AG04450 (cell line): Measurements from ENCODE around the gene ALPL. TPM values are rescaled to one million over a fixed set of nuclear protein-coding genes. Genes with fewer than 3 reads are reported as not detected.

Experiments
- CTCF ChIA-PET: fragments of 300-600, 350-600 bp; formaldehyde crosslinking; extraction: SDS; loops from one replicate; lab custom pipeline; 2022; ENCODE audit warnings: antibody characterized with exemption, inconsistent platforms; lab: Charles Lee
- POLR2A ChIA-PET: fragments of 350-600 bp; formaldehyde crosslinking; extraction: SDS; loops from one replicate; lab custom pipeline; 2021; ENCODE audit warnings: antibody characterized with exemption, inconsistent platforms; lab: Yijun Ruan, JAX
- DNase-seq: peaks from one replicate; pipeline ENCODE4 v3.0.0-alpha.2; 2011; ENCODE audit warnings: low read depth, low spot score
- H3K27ac ChIP-seq: one replicate; pipeline ENCODE4 v1.5.1; 2012; ENCODE audit warnings: low read depth, low read length, control low read depth
- H3K27me3 ChIP-seq: one replicate; pipeline ENCODE4 v1.6.0; 2012; ENCODE audit warnings: low read length; ENCODE audit not compliant: control insufficient read depth, insufficient read depth
- H3K4me3 ChIP-seq: 2 replicates; pipeline ENCODE4 v1.5.1; 2011; ENCODE audit warnings: mild to moderate bottlenecking, low read depth, low read length, control low read depth
- H3K9me3 ChIP-seq: 2 replicates; pipeline ENCODE4 v1.5.1; 2012; ENCODE audit warnings: low read length; ENCODE audit not compliant: control insufficient read depth, insufficient read depth
- polyA plus RNA-seq: library from polyadenylated mRNA; depleted of rRNA; stranded (reverse); fragments of >200 nt; gene quantifications from 2 replicates; pipeline ENCODE4 v1.2.3, GENCODE V29; 2011
- TF ChIP-seq, protein P1 (sequence below): IDR thresholded peaks from 2 replicates; pipeline ENCODE4 v1.5.1; 2011; ENCODE audit warnings: low read depth, low read length, control low read depth, inconsistent platforms

The ALPL gene
- polyA plus RNA-seq, 1 experiment, result 1.8 TPM

DNA sequence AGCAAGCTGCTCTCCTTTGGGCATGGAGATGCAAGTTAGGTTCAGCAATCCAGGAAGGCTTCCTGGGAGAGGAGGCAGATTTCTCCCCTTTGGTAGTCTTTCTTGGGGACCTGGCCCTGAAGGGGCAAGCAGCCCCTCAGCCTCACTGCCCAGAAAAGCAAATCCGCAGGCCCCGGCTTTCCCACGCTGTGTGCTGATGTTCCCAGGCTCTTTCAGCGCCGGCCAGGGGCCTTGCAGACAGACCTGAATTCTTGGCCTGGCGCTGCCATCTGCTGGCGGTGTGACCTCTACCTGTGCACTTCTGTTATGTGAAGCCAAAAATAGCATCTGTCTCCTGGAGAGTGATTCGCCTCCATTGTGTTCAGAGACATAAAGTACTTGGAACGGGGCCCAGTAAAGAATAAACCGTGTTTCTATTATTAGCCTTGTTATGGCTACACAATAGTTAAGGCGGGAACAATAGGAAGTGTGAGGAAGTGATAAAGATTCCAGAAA lies 64.8 kb downstream of the ALPL start:
- TF ChIP-seq, protein P1, sequence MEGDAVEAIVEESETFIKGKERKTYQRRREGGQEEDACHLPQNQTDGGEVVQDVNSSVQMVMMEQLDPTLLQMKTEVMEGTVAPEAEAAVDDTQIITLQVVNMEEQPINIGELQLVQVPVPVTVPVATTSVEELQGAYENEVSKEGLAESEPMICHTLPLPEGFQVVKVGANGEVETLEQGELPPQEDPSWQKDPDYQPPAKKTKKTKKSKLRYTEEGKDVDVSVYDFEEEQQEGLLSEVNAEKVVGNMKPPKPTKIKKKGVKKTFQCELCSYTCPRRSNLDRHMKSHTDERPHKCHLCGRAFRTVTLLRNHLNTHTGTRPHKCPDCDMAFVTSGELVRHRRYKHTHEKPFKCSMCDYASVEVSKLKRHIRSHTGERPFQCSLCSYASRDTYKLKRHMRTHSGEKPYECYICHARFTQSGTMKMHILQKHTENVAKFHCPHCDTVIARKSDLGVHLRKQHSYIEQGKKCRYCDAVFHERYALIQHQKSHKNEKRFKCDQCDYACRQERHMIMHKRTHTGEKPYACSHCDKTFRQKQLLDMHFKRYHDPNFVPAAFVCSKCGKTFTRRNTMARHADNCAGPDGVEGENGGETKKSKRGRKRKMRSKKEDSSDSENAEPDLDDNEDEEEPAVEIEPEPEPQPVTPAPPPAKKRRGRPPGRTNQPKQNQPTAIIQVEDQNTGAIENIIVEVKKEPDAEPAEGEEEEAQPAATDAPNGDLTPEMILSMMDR, result peak; percentile 68
- Histone ChIP-seq H3K4me3 (no peak overlapping the region), H3K27me3 (no peaks in the 10 kb centered on the region), H3K27ac (no peak overlapping the region), H3K9me3 (no peaks in the 10 kb centered on the region; the same call in 1 of the 2 replicates)
- ChIA-PET CTCF (interaction anchor here (0.5 to 4.5 kb wide), 4 partner anchors 64 to 204 kb away, joined by 3 to 35 read pairs (median 4); partner anchors contain the start of gene ALPL), POLR2A (no interaction called here)
- no peak for DNase-seq

DNA sequence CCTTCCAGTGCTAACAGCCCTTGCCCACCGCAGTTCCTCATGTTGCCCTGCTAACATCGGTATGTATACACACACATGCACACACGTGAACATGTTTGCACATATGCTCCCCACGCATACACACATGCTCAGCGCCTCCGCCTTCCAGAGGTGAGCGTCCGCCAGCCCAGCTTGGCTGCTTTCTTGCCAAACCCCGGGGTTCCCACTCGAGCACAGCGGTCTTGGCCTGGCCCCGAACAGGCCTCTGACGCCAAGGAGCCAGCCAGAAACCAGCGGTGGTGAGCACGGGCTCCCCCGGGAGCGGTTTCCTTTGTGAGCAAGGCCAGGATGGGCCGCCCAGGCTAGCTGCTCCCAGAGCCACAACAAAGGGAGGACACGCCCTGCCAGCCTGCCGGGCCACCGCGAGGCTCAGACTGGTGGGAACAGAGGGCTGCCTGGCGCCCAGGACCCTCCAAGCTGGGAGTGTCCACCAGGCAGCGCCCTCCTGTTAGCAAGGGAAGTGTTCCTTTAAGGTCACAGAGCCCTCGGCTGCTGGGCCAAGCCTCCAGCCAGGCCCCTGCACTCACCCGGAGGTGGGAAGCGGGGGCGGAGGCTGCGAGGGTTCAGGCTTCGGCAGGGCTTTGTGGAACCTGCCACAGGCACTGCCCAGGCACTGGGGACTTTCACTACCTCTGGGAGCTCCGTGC lies 65.4 kb downstream of the ALPL start:
- CTCF ChIA-PET, result interaction anchor here (0.9 to 4.5 kb wide), 2 partner anchors 33 to 205 kb away, joined by 3 to 35 read pairs; no protein-coding TSS in a partner anchor
- DNase-seq, result no peak
- Histone ChIP-seq H3K4me3 (no peak overlapping the region), H3K27me3 (no peaks in the 10 kb centered on the region), H3K9me3 (no peaks in the 10 kb centered on the region; the same call in 1 of the 2 replicates), H3K27ac (no peak overlapping the region)
- POLR2A ChIA-PET, result no interaction called here
- TF ChIP-seq, protein P1, result 0 out of 2 replicates have a peak, but pooled peaks have one; percentile 14

DNA sequence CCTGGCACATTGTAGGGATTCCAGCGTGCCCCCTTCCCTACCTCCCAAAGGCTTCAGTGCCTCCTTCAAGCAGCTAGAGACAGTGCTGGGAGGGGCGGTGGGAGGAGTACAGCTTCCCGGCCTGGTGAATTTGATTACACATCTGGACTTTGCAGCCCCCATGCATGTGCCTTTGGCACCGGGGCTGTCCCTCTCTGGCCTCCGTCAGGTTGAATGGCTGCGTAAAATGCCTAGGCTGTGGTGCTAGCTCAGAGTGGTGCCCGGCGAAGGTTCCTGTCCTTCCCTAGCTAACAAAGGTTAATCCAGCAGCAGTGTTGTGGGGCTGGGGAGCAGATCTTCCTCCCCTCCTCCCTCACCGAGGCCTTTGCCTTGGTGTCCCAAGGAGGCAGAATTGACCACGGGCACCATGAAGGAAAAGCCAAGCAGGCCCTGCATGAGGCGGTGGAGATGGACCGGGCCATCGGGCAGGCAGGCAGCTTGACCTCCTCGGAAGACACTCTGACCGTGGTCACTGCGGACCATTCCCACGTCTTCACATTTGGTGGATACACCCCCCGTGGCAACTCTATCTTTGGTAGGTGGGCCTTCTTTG lies 66.2 kb downstream of the ALPL start:
- Histone ChIP-seq H3K9me3 (no peaks in the 10 kb centered on the region; the same call in 1 of the 2 replicates), H3K27me3 (no peaks in the 10 kb centered on the region), H3K27ac (no peak overlapping the region), H3K4me3 (no peak overlapping the region)
- DNase-seq, result no peak
- TF ChIP-seq, protein P1, result no peak
- ChIA-PET POLR2A (no interaction called here), CTCF (interaction anchor here (0.9 to 4.5 kb wide), 2 partner anchors 34 to 206 kb away, joined by 3 to 35 read pairs; no protein-coding TSS in a partner anchor)

DNA sequence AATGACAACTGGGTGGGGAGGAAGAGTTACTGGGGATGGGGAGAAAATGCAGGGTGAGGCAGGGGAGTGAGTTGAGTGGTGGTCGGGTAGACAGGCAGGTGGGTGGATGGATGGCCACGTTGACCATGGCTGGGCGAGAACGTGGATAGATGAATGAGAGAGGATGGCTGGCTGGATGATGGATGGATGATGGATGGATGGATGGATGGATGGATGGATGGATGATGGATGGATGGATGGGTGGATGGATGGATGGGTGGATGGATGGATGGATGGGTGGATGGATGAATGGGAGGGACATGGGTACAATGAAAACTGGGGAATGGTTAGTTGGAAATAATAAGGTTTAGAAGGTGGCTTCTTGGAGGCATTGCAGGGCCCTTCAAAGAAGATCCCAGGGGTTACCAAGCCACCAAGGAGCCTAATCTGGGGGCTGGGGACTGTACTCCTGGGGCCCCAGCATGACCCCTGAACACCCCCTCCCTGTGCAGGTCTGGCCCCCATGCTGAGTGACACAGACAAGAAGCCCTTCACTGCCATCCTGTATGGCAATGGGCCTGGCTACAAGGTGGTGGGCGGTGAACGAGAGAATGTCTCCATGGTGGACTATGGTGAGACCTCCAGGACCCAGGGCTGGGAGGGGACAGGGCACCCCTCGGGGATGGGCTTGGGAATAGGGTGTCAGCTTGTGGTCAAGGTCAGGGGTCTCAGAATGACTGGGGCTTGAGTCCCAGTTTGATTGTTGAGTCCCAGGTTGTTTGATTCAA lies 67.0 kb downstream of the ALPL start:
- POLR2A ChIA-PET, result no interaction called here
- Histone ChIP-seq H3K9me3 (no peaks in the 10 kb centered on the region; the same call in 1 of the 2 replicates), H3K27ac (no peak overlapping the region), H3K4me3 (no peak overlapping the region), H3K27me3 (no peaks in the 10 kb centered on the region)
- TF ChIP-seq, protein P1, result no peak
- CTCF ChIA-PET, result interaction anchor here (1.2 to 4.5 kb wide), 2 partner anchors 206 to 207 kb away, joined by 3 to 35 read pairs; no protein-coding TSS in a partner anchor
- no peak for DNase-seq
